SK-N-MC (cell line): ENCODE data around the gene SLC39A12.

Experiments used
- EZH2 ChIP-seq: fragments of 200-600 bp; sonication (generic); IDR thresholded peaks from one replicate; pipeline ENCODE4 v1.6.1; 2017; ENCODE audit warnings: antibody characterized with exemption
- POLR2AphosphoS5 ChIP-seq: IDR thresholded peaks from 2 replicates; pipeline ENCODE4 v1.6.1; 2012; ENCODE audit warnings: mild to moderate bottlenecking, low read depth, low read length, borderline replicate concordance

GRCh38 chr10:17913604-17914003 lies 38.1 kb upstream of the SLC39A12 start:
- TF ChIP-seq EZH2, result no peak
- TF ChIP-seq POLR2AphosphoS5, result no peak
